Colonic mucosa (tissue), 4 donors: ENCODE measurements around the gene GNAT1. TPM values are rescaled to one million over a fixed set of nuclear protein-coding genes. Genes with fewer than 3 reads are reported as not detected.

ENCODE experiments used
- DNase-seq: peaks from one replicate; pipeline ENCODE4 v3.0.0-alpha.2; 2020
- H3K27ac ChIP-seq: fragments of 200-600 bp; one replicate; pipeline ENCODE4 v1.8.0; 2021
- H3K27me3 ChIP-seq: fragments of 200-600 bp; one replicate; pipeline ENCODE4 v1.8.0; 2021
- H3K36me3 ChIP-seq: fragments of 200-600 bp; one replicate; pipeline ENCODE4 v1.8.0; 2021
- H3K4me1 ChIP-seq: fragments of 200-600 bp; one replicate; pipeline ENCODE4 v1.8.0; 2021; ENCODE audit warnings: mild to moderate bottlenecking
- H3K4me3 ChIP-seq: fragments of 200-600 bp; one replicate; pipeline ENCODE4 v1.8.0; 2021
- H3K9ac ChIP-seq, 2 donors: one replicate each; pipeline ENCODE4 v1.7.0; 2013; ENCODE audit warnings: control low read depth in 2 of 2, low read depth in 2 of 2, low read length in 2 of 2
- H3K9me3 ChIP-seq: fragments of 200-600 bp; one replicate; pipeline ENCODE4 v1.8.0; 2021
- intact Hi-C: fragments of 100-400 bp; cut with DNase I; formaldehyde crosslinking; loops from one replicate; pipeline ENCODE4 v1.14.1; 2022
- total RNA-seq, 2 donors: library from RNA; stranded (reverse); fragmentation: NEBNext Ultra II Directional in 1 of 2; extraction: Animal tissue kit (Norgen Biotek cat#: 25700) in 1 of 2; gene quantifications; one replicate each; pipeline ENCODE4 v1.2.1, GENCODE V29; 2021
- TF ChIP-seq, protein P1 (sequence below): fragments of 200-600 bp; IDR thresholded peaks from one replicate; pipeline ENCODE4 v1.8.0; 2022; ENCODE audit warnings: antibody characterized with exemption, mild to moderate bottlenecking
- donor health status: healthy.
- donor health status: DM: no; HTN: no; CAD: no.
- donor health status: DM: no; HTN: no; CAD: no.

The GNAT1 gene
- total RNA-seq, 2 donors from 2014 or later, result not detected

DNA sequence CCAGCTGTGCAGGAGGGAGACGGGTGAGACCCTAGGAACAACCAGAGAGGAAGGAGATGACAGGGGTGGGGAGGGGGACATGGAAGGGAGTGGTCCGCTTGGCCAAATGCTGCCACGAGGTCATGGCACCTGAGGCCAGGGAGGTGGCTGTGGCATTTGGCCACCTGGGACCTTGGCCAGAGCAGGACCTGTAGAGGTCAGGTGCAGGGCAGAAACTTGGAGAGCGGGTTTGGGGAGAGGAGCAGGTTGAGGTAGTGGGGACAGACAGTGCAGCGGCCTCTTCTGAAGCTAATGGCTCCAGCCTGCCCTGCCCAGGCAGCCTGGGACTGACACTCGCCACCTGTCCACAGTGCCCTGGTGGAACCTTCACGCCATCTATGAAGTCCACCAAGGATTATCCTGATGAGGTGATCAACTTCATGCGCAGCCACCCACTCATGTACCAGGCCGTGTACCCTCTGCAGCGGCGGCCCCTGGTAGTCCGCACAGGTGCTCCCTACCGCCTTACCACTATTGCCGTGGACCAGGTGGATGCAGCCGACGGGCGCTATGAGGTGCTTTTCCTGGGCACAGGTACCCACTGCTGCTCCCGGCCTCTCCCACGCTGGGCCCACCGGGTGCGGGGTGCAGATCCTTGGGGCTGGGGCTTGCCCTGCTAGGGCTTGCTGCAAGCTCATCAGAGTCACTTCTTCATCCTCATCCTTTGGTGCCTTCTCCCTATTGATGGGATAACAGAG is 7.0 kb upstream of the GNAT1 start:
- intact Hi-C loops, result no loop called here
- no peak overlapping the region for H3K9ac ChIP-seq
- no peak overlapping the region for H3K4me3 ChIP-seq
- no peak for DNase-seq
- TF ChIP-seq, protein P1, sequence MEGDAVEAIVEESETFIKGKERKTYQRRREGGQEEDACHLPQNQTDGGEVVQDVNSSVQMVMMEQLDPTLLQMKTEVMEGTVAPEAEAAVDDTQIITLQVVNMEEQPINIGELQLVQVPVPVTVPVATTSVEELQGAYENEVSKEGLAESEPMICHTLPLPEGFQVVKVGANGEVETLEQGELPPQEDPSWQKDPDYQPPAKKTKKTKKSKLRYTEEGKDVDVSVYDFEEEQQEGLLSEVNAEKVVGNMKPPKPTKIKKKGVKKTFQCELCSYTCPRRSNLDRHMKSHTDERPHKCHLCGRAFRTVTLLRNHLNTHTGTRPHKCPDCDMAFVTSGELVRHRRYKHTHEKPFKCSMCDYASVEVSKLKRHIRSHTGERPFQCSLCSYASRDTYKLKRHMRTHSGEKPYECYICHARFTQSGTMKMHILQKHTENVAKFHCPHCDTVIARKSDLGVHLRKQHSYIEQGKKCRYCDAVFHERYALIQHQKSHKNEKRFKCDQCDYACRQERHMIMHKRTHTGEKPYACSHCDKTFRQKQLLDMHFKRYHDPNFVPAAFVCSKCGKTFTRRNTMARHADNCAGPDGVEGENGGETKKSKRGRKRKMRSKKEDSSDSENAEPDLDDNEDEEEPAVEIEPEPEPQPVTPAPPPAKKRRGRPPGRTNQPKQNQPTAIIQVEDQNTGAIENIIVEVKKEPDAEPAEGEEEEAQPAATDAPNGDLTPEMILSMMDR, result no peak
- H3K27ac ChIP-seq, result no peak overlapping the region
- no peaks in the 10 kb centered on the region for H3K36me3 ChIP-seq
- H3K27me3 ChIP-seq, result no peaks in the 10 kb centered on the region
- H3K9me3 ChIP-seq, result no peaks in the 10 kb centered on the region
- H3K4me1 ChIP-seq, result no peaks in the 10 kb centered on the region

DNA sequence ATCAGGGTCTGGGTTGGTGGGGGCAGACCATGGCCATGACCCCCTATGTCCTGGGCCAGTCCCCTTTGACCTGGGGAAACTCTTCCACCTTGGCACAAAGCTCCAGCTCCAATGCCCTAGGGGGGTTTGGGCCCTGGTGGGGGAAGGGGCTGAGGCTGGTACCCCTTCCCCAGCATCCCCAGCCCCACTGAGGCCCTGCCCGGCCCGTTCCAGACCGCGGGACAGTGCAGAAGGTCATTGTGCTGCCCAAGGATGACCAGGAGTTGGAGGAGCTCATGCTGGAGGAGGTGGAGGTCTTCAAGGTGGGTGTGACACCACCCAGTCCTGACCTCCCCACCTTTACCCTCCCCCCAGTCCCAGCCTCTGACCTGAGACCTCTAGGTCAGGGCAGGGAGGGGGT is 6.2 kb upstream of the GNAT1 start:
- H3K9ac ChIP-seq, result no peak overlapping the region
- DNase-seq, result no peak
- no peak overlapping the region for H3K4me3 ChIP-seq
- no peaks in the 10 kb centered on the region for H3K36me3 ChIP-seq
- intact Hi-C loops, result no loop called here
- H3K9me3 ChIP-seq, result no peaks in the 10 kb centered on the region
- H3K27ac ChIP-seq, result no peak overlapping the region
- TF ChIP-seq, protein P1, result no peak
- H3K27me3 ChIP-seq, result no peaks in the 10 kb centered on the region
- H3K4me1 ChIP-seq, result no peaks in the 10 kb centered on the region

DNA sequence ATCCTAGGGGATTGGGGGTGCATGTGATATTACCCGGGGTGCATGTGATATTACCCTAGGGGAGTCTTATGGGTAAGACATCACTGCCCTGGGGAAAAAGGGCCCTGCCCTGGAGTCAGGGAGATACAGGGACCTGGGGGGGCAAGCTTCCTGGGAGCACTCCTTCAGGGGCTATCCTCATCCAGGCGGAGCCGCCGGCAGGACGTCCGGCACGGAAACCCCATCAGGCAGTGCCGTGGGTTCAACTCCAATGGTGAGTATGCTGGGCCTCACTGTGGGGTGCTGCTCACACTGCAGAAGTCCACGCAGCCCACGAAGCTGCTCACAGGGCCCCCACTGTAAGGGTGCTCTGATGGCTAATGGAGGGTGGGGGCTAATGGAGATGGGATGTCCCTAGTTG is 5.3 kb upstream of the GNAT1 start:
- TF ChIP-seq, protein P1, result no peak
- no peak overlapping the region for H3K4me3 ChIP-seq
- H3K27me3 ChIP-seq, result no peaks in the 10 kb centered on the region
- no peak for DNase-seq
- intact Hi-C loops, result no loop called here
- H3K4me1 ChIP-seq, result no peaks in the 10 kb centered on the region
- no peak overlapping the region for H3K9ac ChIP-seq
- no peaks in the 10 kb centered on the region for H3K36me3 ChIP-seq
- H3K9me3 ChIP-seq, result no peaks in the 10 kb centered on the region
- H3K27ac ChIP-seq, result no peak overlapping the region

DNA sequence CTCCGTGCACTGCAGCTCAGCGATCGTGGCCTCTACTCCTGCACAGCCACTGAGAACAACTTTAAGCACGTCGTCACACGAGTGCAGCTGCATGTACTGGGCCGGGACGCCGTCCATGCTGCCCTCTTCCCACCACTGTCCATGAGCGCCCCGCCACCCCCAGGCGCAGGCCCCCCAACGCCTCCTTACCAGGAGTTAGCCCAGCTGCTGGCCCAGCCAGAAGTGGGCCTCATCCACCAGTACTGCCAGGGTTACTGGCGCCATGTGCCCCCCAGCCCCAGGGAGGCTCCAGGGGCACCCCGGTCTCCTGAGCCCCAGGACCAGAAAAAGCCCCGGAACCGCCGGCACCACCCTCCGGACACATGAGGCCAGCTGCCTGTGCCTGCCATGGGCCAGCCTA is 3.7 kb upstream of the GNAT1 start:
- intact Hi-C loops, result loop anchor here (2.0 kb wide), 1 partner anchor 67 kb away; no protein-coding TSS in a partner anchor
- Histone ChIP-seq H3K27me3 (peaks cover under 1% of the 10 kb centered on the region), H3K9me3 (no peaks in the 10 kb centered on the region), H3K27ac (no peak overlapping the region), H3K9ac (no peak overlapping the region), H3K36me3 (no peaks in the 10 kb centered on the region), H3K4me3 (no peak overlapping the region), H3K4me1 (no peaks in the 10 kb centered on the region)
- no peak for DNase-seq
- TF ChIP-seq, protein P1, result no peak

DNA sequence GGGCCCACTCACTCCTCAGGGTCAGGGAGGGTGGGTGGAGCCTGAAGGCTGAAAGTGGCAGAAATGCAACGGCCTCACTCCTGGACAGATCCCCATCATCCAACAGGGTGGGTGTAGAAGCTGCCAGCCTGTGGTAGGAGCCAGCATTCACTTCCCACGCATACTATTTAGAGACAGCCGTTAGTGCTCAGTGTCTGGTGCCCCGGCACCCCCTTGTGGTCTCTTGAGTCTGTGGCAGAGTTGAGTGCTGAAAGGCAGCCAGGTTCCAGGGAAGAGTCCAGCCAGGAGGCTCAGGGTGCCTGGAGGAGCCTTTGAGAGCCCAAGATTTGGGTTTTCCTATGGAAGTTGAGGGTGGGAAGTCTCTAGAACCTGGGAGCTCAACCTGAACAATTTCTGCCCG is 2.1 kb upstream of the GNAT1 start:
- H3K4me1 ChIP-seq, result peaks cover 4% of the 10 kb centered on the region
- DNase-seq, result peak; percentile 75
- TF ChIP-seq, protein P1, result peak; percentile 65
- peaks cover 16% of the 10 kb centered on the region for H3K27me3 ChIP-seq
- no peak overlapping the region for H3K27ac ChIP-seq
- no peak overlapping the region for H3K4me3 ChIP-seq
- no peaks in the 10 kb centered on the region for H3K36me3 ChIP-seq
- intact Hi-C loops, result loop anchor here (2.0 kb wide), 1 partner anchor 68 kb away; no protein-coding TSS in a partner anchor
- no peak overlapping the region for H3K9ac ChIP-seq
- no peaks in the 10 kb centered on the region for H3K9me3 ChIP-seq
